Nephron progenitor cell (in vitro differentiated cells): Measurements from ENCODE around the gene VWA8.

ENCODE experiments used
- DNase-seq: peaks from one replicate; pipeline ENCODE4 v3.0.0; 2021
- H3K27ac Mint-ChIP-seq: 2 replicates; pipeline ENCODE4 v1.8.0; 2021; ENCODE audit warnings: mild to moderate bottlenecking, moderate library complexity, mixed read lengths
- H3K27me3 Mint-ChIP-seq: 2 replicates; pipeline ENCODE4 v1.8.0; 2021; ENCODE audit warnings: mild to moderate bottlenecking, low read depth, mixed read lengths; ENCODE audit not compliant: poor library complexity
- H3K36me3 Mint-ChIP-seq: 2 replicates; pipeline ENCODE4 v1.8.0; 2021; ENCODE audit warnings: low read depth, mixed read lengths
- H3K4me1 Mint-ChIP-seq: 2 replicates; pipeline ENCODE4 v1.8.0; 2021; ENCODE audit warnings: mixed read lengths
- H3K4me3 Mint-ChIP-seq: 2 replicates; pipeline ENCODE4 v1.8.0; 2021; ENCODE audit warnings: mild to moderate bottlenecking, moderate library complexity, mixed read lengths
- H3K9me3 Mint-ChIP-seq: 2 replicates; pipeline ENCODE4 v1.8.0; 2021; ENCODE audit warnings: mild to moderate bottlenecking, moderate library complexity, mixed read lengths
- TF ChIP-seq, protein P1 (sequence below): fragments of 200-600 bp; sonication (generic); IDR thresholded peaks from 2 replicates; pipeline ENCODE4 v1.5.0; 2021; ENCODE audit warnings: antibody characterized with exemption

Gene VWA8

GRCh38 chr13:41767801-41768200 lies 193.1 kb downstream of the VWA8 start:
- TF ChIP-seq, protein P1, sequence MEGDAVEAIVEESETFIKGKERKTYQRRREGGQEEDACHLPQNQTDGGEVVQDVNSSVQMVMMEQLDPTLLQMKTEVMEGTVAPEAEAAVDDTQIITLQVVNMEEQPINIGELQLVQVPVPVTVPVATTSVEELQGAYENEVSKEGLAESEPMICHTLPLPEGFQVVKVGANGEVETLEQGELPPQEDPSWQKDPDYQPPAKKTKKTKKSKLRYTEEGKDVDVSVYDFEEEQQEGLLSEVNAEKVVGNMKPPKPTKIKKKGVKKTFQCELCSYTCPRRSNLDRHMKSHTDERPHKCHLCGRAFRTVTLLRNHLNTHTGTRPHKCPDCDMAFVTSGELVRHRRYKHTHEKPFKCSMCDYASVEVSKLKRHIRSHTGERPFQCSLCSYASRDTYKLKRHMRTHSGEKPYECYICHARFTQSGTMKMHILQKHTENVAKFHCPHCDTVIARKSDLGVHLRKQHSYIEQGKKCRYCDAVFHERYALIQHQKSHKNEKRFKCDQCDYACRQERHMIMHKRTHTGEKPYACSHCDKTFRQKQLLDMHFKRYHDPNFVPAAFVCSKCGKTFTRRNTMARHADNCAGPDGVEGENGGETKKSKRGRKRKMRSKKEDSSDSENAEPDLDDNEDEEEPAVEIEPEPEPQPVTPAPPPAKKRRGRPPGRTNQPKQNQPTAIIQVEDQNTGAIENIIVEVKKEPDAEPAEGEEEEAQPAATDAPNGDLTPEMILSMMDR = no peak
- Mint-ChIP-seq H3K4me3 (no peak overlapping the region), H3K27me3 (no peaks in the 10 kb centered on the region), H3K4me1 (peaks cover 32% of the 10 kb centered on the region), H3K36me3 (peaks cover 17% of the 10 kb centered on the region), H3K9me3 (no peaks in the 10 kb centered on the region), H3K27ac (no peak overlapping the region)
- DNase-seq = no peak

DNA sequence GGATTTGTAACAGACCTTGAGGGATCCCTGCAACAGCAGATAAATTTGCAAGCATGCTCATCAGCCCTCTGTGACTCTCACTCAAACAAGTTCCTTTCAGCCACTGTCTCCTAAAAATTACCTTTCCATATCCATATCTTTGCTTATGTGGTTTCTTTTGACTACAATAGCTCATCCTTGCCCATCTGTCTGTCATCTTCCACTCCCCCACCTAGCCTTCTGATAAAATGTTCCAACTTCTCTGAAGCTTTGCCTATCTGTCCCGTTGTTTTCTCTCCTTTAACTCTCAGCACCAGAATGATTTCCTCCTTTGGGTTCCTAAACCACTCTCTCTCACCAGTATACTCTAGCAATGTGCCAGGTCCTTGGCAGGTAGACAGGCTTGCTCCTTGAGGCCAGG lies 194.5 kb downstream of the VWA8 start:
- Mint-ChIP-seq H3K4me3 (peak overlapping the region; percentile 2), H3K36me3 (peaks cover 17% of the 10 kb centered on the region), H3K4me1 (peaks cover 32% of the 10 kb centered on the region), H3K27ac (peak overlapping the region; percentile 55), H3K9me3 (no peaks in the 10 kb centered on the region), H3K27me3 (no peaks in the 10 kb centered on the region)
- TF ChIP-seq, protein P1 = no peak
- DNase-seq = no peak

DNA sequence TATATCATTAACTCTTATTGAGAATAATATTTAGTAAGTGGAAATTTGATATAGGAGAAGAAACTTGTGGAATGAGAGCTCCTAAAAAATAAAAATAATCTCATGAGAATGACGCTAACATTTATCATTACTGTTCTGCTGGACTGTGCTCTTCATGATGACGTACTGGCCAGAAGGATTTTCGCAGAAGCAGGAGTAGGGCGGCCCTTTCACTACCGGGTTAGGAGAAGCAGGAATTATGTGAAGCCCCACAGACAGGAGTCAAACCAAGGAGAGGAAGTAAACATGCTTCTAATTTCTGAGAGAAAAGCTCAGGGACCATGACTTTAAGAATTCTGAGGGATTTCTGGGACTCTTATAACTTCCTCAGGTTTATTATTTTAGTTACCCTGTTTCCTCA lies 195.1 kb downstream of the VWA8 start:
- peaks cover 32% of the 10 kb centered on the region for H3K4me1 Mint-ChIP-seq
- DNase-seq = no peak
- peak overlapping the region; percentile 83 for H3K27ac Mint-ChIP-seq
- TF ChIP-seq, protein P1 = no peak
- no peaks in the 10 kb centered on the region for H3K9me3 Mint-ChIP-seq
- no peak overlapping the region for H3K4me3 Mint-ChIP-seq
- peaks cover 17% of the 10 kb centered on the region for H3K36me3 Mint-ChIP-seq
- no peaks in the 10 kb centered on the region for H3K27me3 Mint-ChIP-seq

GRCh38 chr13:41765020-41765419 lies 195.9 kb downstream of the VWA8 start:
- DNase-seq = no peak
- TF ChIP-seq, protein P1 = no peak
- Mint-ChIP-seq H3K27ac (peak overlapping the region; percentile 20), H3K4me3 (no peak overlapping the region), H3K27me3 (no peaks in the 10 kb centered on the region), H3K9me3 (no peaks in the 10 kb centered on the region), H3K4me1 (peaks cover 32% of the 10 kb centered on the region), H3K36me3 (peaks cover 11% of the 10 kb centered on the region)

DNA sequence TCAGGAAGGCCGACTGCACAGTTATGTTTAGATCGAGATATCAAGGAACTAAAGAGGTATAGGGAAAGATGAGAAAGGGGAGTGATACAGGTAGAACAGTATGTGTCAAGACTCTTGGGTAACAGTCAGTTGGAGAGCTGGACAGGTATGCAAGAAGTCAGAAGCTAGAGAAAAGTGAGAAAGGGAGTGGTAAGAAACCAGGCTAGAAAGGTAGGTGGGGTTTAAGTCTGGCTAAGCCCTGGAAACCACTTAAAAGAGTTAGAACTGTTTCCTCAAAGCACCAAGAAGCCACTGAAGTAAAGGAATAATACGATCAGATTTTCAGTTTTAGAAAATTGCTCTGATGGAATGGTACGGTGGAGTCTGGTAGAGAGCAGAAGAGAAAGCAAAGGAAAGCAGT lies 196.4 kb downstream of the VWA8 start:
- Mint-ChIP-seq H3K27me3 (no peaks in the 10 kb centered on the region), H3K27ac (peak overlapping the region; percentile 20), H3K4me1 (peaks cover 32% of the 10 kb centered on the region), H3K36me3 (peaks cover 7% of the 10 kb centered on the region), H3K4me3 (no peak overlapping the region), H3K9me3 (no peaks in the 10 kb centered on the region)
- TF ChIP-seq, protein P1 = no peak
- DNase-seq = no peak

DNA sequence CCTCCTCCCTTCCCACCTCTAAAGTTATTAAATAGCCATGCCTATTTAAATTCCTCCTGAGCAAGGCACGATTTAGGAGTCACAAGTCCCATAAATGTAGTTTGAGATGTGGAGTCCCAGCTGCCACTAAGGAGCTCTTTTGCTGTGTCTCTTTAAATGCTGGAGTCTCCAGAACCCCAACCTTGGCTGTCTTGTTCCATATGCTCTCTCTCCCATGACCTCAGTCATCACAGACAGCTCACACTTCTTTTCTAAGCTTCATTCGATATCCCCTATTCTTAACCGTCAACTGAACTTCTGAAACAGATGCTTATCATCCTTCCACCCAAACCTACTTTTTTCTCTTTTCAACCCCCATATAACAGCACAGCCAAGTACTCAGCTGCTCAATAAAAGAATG lies 197.1 kb downstream of the VWA8 start:
- Mint-ChIP-seq H3K27ac (peak overlapping the region; percentile 67), H3K27me3 (no peaks in the 10 kb centered on the region), H3K4me3 (no peak overlapping the region), H3K4me1 (peaks cover 32% of the 10 kb centered on the region), H3K9me3 (no peaks in the 10 kb centered on the region), H3K36me3 (peaks cover 6% of the 10 kb centered on the region)
- TF ChIP-seq, protein P1 = no peak
- DNase-seq = no peak
